HepG2 (cell line): ENCODE results near the gene TUBGCP3. TPM values are rescaled to one million over a fixed set of nuclear protein-coding genes. Genes with fewer than 3 reads are reported as not detected.

Experiments
- ATAC-seq: fragments of 200-7000 bp; cut with Tn5 transposase; 3 replicates; pipeline ENCODE4 v1.9.1; 2020; ENCODE audit warnings: mild to moderate bottlenecking, moderate library complexity
- BruUV-seq: library from RNA; stranded (reverse); fragments of 400-500 nt; replicated peaks from 2 replicates; lab custom pipeline; 2021; lab: Mats Ljungman, UMichigan
- CTCF ChIA-PET: fragments of 300-600 bp; formaldehyde crosslinking; extraction: SDS; loops from one replicate; lab custom pipeline; 2021; ENCODE audit warnings: low total read pairs, inconsistent platforms, low intra/inter-chr PET ratio; lab: Yijun Ruan, JAX
- POLR2A ChIA-PET: fragments of 350-600 bp; sonication (Branson Sonifier 250); formaldehyde crosslinking; loops from one replicate; lab custom pipeline; 2020; ENCODE audit warnings: antibody characterized with exemption, inconsistent platforms; lab: Yijun Ruan, JAX
- DNase-seq: peaks from one replicate; pipeline ENCODE4 v3.0.0-alpha.2; 2015; ENCODE audit warnings: low spot score
- FAIRE-seq: peaks from 3 replicates; lab custom pipeline; 2011; peaks lifted over from hg19 to GRCh38; lab: Jason Lieb, UNC
- H2AFZ ChIP-seq: one replicate; pipeline ENCODE4 v1.6.1; 2011; ENCODE audit warnings: low read length, inconsistent platforms
- H3K27ac ChIP-seq: fragments of 300-600 bp; 3 replicates; pipeline ENCODE4 v1.8.0; 2011; ENCODE audit warnings: mixed run types, mild to moderate bottlenecking, mixed read lengths, low read length, inconsistent platforms; ENCODE audit not compliant: insufficient read depth; ENCODE audit errors: extremely low read length
- H3K27me3 ChIP-seq, 2 experiments: fragments of 200-600 bp in 1 of 2; 2 replicates in 1 of 2; 3 replicates in 1 of 2; pipeline versions ENCODE4 v1.6.0 to v1.8.0; 2011; ENCODE audit warnings: low read length in 2 of 2, mild to moderate bottlenecking in 2 of 2, moderate library complexity in 2 of 2, inconsistent platforms in 1 of 2; ENCODE audit not compliant: insufficient read depth in 2 of 2, control insufficient read depth in 1 of 2
- H3K36me3 ChIP-seq, 2 experiments: fragments of 200-600 bp in 1 of 2; replicated peaks in 1 of 2; 2 replicates in 1 of 2; 3 replicates in 1 of 2; pipeline versions ENCODE4 v1.5.1 to v1.8.0; 2011; ENCODE audit warnings: low read length in 2 of 2, inconsistent platforms in 1 of 2; ENCODE audit not compliant: insufficient read depth in 2 of 2, control insufficient read depth in 1 of 2
- H3K4me1 ChIP-seq: 2 replicates; pipeline ENCODE4 v1.5.1; 2012; ENCODE audit warnings: low read length, inconsistent platforms; ENCODE audit not compliant: insufficient read depth
- H3K4me2 ChIP-seq: 2 replicates; pipeline ENCODE4 v1.6.0; 2011; ENCODE audit warnings: low read depth, low read length, inconsistent platforms
- H3K4me3 ChIP-seq, 3 experiments: fragments of 200-600 bp in 1 of 3; sonication (generic), shearing (Covaris generic) in 1 of 3; replicated peaks in 1 of 3; 2 replicates each; pipeline ENCODE4 v1.5.1; 2011 to 2016; ENCODE audit warnings: low read length in 3 of 3, inconsistent platforms in 2 of 3, low read depth in 2 of 3, mild to moderate bottlenecking in 2 of 3, control low read depth in 1 of 3, mixed read lengths in 1 of 3; ENCODE audit not compliant: insufficient read depth in 1 of 3
- H3K79me2 ChIP-seq: one replicate; pipeline ENCODE4 v1.6.1; 2011; ENCODE audit warnings: low read length, inconsistent platforms; ENCODE audit not compliant: insufficient read depth
- H3K9ac ChIP-seq: 2 replicates; pipeline ENCODE4 v1.6.0; 2011; ENCODE audit warnings: mild to moderate bottlenecking, low read depth, low read length, inconsistent platforms; ENCODE audit not compliant: insufficient read depth
- H3K9me3 ChIP-seq: 2 replicates; pipeline ENCODE4 v1.5.1; 2012; ENCODE audit warnings: mild to moderate bottlenecking, low read length
- H4K20me1 ChIP-seq: 2 replicates; pipeline ENCODE4 v1.6.0; 2011; ENCODE audit warnings: inconsistent platforms, mild to moderate bottlenecking, low read length, moderate library complexity; ENCODE audit not compliant: insufficient read depth
- CTCF ChIP-seq: sonication (generic); formaldehyde crosslinking; IDR thresholded peaks from 2 replicates; pipeline ENCODE4 v1.5.0; 2020; ENCODE audit warnings: mild to moderate bottlenecking, missing genetic modification reagents, moderate library complexity
- EZH2 ChIP-seq: conservative IDR thresholded peaks from 2 replicates; pipeline ENCODE4 v1.6.1; 2012; ENCODE audit warnings: mild to moderate bottlenecking, low read depth, low read length, moderate library complexity
- MYC ChIP-seq: sonication (generic); formaldehyde crosslinking; IDR thresholded peaks from 2 replicates; pipeline ENCODE4 v1.9.0; 2021; ENCODE audit warnings: missing genetic modification reagents, borderline replicate concordance
- STAG1 ChIP-seq: sonication (generic); formaldehyde crosslinking; IDR thresholded peaks from 2 replicates; pipeline ENCODE4 v1.4.0; 2020; ENCODE audit warnings: missing genetic modification reagents
- WGBS: methylation state at CpG from one replicate; pipeline ENCODE4 v1.1.6; 2017; ENCODE audit warnings: low lambda C conversion rate; 5-methylcytosine and 5-hydroxymethylcytosine counted together
- in situ Hi-C: cut with HindIII; loops from 2 replicates; pipeline ENCODE4 v1.10.0; 2017; ENCODE audit warnings: low pct_unique_long_range_greater_than_20kb; ENCODE audit not compliant: extremely low pct_ligation_motif_present
- intact Hi-C: fragments of 100-400 bp; cut with micrococcal nuclease; formaldehyde crosslinking; loops from one replicate; pipeline ENCODE4 v1.10.0; 2022; ENCODE audit not compliant: unreplicated experiment
- polyA plus RNA-seq, 8 experiments: library from polyadenylated mRNA; depleted of rRNA in 3 of 8; stranded (reverse) in 7 of 8; unstranded in 1 of 8; fragments of >200 nt; fragmentation: Illumina TruSeq in 4 of 8; extraction: Trizol in 4 of 8; gene quantifications; 2 replicates each; pipeline versions ENCODE4 v1.2.1 to v1.2.3, GENCODE V29; 2011 to 2016; ENCODE audit warnings: low read depth in 4 of 8, missing spikeins in 1 of 8, mixed read lengths in 1 of 8; ENCODE audit not compliant: insufficient read depth in 1 of 8
- total RNA-seq, 5 experiments: library from RNA; depleted of rRNA; stranded (reverse); fragments of >200 nt; fragmentation: Illumina TruSeq; extraction: Trizol; gene quantifications; 2 replicates each; pipeline ENCODE4 v1.2.3, GENCODE V29; 2016; ENCODE audit warnings: low read depth in 1 of 5
- TF ChIP-seq, protein P1 (sequence below): sonication (generic); formaldehyde crosslinking; IDR thresholded peaks from 2 replicates; pipeline ENCODE4 v1.4.0; 2020; ENCODE audit warnings: missing genetic modification reagents, borderline replicate concordance

The TUBGCP3 gene
- total and polyA plus RNA-seq, 2 of the 13 experiments (the other 11 are each of a cell fraction or from before 2014, with no cell fraction given): 12.6 to 15.5 TPM

DNA sequence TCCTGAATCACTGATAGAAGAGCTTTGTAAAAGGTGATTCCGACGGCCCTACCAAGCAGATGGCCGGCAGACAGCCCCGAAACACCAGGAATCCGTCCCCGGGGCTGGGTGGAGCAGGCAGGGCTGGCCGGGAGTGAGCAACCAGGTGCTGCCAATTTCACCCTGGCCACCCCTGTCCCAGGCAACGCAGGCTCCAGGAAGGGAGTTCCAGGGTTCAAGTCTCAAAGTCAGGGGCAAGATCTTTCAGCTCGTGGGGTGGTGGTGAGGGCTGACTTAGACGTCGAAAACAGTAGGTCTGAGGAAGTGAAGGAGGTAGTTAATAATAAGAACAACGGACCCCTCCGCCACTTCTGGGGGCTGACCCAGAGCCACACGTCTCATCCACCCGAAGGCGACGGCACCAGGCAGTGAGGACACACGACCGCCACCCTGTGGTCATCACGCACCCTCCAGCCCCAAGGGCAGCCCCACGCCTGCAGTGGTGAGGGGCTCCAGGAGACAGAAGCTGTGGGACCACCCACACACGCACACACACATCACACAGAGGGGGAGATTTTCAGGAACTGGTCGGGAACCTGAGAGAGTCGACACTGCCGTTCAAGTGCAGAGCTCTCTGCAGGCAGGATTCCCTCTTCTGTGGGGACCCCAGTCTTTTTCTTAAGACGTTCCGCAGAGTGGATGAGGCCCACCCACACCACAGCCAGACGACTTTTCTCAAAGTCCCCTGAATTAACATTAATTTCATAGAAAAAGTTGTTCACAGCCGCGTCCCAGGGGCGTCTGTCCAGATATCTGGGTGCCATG lies 144.6 kb downstream of the TUBGCP3 start:
- CTCF ChIA-PET: interaction anchor here (1.1 to 3.5 kb wide), 2 partner anchors 938 to 969 kb away, joined by 4 to 32 read pairs; no protein-coding TSS in a partner anchor
- no peak for FAIRE-seq
- H3K9ac ChIP-seq: no peak overlapping the region
- no peak for DNase-seq
- H3K4me3 ChIP-seq: no peak overlapping the region
- H3K27me3 ChIP-seq: peaks cover 10 to 76% of the 10 kb centered on the region in 2 experiments
- H4K20me1 ChIP-seq: no peaks in the 10 kb centered on the region
- POLR2A ChIA-PET: no interaction called here
- H3K36me3 ChIP-seq: no peaks in the 10 kb centered on the region
- H3K27ac ChIP-seq: no peak overlapping the region
- WGBS: 11% methylated on average over 27 of the region's 31 CpGs
- H3K9me3 ChIP-seq: no peaks in the 10 kb centered on the region; the same call in 1 of the 2 replicates
- H2AFZ ChIP-seq: no peak overlapping the region
- no peak overlapping the region for H3K4me2 ChIP-seq
- no peaks in the 10 kb centered on the region for H3K4me1 ChIP-seq
- ATAC-seq: peak; percentile 68
- BruUV-seq: no TSS peak
- no peaks in the 10 kb centered on the region for H3K79me2 ChIP-seq
- TF ChIP-seq CTCF (CRISPR knock-in tag): peak; percentile 45; the same call in 1 of the 2 replicates
- 0 out of 2 replicates have a peak, but pooled peaks have one; percentile 85 for TF ChIP-seq EZH2
- TF ChIP-seq, protein P1, sequence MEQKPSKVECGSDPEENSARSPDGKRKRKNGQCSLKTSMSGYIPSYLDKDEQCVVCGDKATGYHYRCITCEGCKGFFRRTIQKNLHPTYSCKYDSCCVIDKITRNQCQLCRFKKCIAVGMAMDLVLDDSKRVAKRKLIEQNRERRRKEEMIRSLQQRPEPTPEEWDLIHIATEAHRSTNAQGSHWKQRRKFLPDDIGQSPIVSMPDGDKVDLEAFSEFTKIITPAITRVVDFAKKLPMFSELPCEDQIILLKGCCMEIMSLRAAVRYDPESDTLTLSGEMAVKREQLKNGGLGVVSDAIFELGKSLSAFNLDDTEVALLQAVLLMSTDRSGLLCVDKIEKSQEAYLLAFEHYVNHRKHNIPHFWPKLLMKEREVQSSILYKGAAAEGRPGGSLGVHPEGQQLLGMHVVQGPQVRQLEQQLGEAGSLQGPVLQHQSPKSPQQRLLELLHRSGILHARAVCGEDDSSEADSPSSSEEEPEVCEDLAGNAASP: no peak
- peak; percentile 23; the same call in 1 of the 2 replicates for TF ChIP-seq MYC (CRISPR knock-in tag)
- TF ChIP-seq STAG1 (CRISPR knock-in tag): peak; percentile 53
- intact Hi-C loops: no loop called here
- in situ Hi-C loops: loop anchor here (5.0 to 25.0 kb wide), 2 partner anchors 231 to 971 kb away; no protein-coding TSS in a partner anchor
